CMK (cell line): ENCODE data around the gene VPS13D.

Experiments used
- DNase-seq: peaks from one replicate; pipeline ENCODE4 v3.0.0-alpha.2; 2010; ENCODE audit warnings: low read depth

Gene VPS13D

DNA sequence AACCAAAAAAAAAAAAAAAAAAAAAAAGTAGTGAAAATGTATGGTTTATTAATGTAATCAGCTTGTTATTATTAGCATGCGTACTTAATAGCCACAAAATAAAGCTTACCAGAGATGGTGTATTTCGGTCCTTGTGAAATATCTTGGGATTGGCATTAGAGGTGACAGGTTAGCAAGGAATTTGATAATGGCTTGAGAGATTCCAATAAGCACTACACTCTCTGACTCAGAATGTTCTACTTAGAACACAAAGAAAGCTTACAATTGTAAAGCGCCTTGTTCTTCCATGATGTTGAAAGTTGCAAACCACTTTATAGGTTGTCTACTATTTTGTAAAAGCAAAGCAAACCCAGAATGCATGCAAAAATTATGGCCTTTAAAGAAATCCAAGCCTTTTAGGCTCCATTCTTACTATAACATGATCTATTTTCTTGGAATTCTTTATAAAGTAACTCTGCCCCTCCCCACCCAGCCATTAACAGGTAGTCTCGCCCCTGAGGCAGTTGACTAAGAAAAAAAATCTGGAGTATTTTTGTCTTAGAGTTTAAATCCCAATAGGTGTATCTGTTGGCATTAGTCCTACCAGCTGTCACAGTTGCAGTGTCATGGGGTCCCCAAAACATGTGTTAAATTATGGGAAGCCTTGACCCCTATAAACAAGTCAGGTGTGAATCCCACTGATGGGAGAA is 259.0 kb downstream of the VPS13D start:
- no peak for DNase-seq

DNA sequence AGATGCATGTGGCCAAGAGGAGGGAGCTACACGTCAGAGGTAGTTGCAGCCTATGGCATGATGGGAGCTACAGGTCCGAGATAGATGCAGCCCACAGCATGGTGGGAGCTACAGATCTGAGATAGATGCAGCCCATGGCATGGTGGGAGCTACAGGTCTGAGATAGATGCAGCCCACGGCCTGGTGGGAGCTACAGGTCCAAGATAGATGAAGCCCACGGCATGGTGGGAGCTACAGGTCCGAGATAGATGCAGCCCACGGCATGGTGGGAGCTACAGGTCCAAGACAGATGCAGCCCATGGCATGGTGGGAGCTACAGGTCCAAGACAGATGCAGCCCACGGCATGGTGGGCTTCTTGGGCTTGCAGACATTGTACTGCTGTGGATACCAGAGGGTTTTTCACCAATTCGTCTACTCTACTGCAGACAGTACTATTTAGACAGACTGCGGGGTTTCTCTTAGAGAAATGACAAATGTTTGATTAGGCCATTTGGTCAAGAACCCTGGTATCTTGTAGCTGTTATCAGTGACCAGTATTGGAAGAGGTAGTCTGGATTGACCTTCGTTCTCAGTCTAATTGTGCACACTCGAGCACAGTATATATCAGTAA is 260.8 kb downstream of the VPS13D start:
- DNase-seq, result no peak

DNA sequence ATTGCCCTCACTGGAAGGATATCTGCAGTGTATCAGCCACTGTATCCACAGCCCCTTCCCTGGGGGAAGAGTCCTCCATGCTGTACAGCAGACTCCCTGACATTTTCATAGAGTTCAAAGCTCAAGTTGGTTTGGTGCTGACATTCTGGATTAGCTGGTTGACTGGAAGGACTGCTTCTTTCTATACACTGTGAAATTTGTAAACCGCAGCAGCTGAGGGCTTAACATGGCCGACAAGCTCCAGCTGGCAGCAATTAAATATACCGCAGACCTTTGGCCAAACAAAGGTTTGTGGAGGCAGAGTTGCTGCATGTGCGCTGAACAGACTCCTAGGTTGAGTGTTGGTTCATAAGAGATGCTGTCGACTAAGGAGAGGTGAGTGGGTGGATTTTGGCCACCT is 261.8 kb downstream of the VPS13D start:
- no peak for DNase-seq

DNA sequence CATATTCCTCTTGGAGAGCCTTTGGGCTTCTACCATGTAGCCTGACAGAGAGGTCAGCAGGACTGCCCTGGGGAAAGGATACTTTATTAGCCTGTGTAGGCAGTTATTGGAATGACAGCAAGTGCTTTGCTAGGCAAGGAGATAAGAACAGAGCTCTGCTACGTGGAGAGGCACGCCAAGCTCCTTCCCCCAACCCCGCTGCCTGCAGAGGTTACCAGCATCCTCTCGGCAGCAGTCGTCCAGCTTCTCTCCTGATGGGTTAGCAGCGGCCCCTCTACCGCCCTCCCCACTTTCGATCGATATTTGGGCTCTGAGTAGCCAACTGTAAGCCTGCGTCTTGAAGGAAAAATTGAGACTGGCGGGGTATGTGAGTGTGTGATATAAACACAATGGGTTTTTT is 265.9 kb downstream of the VPS13D start:
- DNase-seq, result no peak

DNA sequence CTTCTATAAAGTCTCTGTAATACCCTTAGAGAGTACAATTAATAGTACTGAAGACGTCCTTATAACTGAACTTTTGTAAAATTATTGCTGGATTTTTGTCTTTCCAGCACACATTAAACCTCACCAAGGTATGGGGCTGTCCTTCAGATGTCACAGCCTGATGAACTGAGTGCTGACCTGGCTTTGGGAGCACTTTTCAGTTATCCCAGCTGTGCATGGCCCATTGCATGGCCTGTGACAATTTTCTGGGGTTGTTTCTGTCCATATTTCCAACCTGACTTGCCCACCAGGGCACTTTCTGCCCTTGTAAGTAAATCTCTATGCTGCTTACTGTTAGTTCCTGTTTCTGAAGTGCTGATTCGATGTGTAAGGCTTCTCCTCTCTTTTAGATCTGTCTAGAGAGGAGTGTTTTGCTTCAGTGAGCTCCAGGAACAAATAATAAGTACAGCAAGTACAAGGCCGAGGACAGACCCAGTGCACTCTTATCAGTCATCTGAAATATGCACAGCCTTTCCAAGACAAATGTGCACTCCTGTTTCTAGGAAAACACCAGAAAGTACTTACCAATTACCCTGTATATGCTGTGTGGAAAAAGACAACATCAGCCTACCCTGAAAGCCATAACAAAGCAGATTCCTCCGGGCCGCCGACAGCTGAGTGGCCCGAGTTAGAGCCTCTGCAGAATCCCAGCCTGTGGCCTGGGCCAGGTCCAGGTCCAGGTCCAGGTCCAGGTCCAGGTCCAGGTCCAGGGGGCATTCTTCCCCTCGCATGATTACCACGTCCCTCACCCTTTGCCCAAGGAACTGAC is 266.5 kb downstream of the VPS13D start:
- no peak for DNase-seq

DNA sequence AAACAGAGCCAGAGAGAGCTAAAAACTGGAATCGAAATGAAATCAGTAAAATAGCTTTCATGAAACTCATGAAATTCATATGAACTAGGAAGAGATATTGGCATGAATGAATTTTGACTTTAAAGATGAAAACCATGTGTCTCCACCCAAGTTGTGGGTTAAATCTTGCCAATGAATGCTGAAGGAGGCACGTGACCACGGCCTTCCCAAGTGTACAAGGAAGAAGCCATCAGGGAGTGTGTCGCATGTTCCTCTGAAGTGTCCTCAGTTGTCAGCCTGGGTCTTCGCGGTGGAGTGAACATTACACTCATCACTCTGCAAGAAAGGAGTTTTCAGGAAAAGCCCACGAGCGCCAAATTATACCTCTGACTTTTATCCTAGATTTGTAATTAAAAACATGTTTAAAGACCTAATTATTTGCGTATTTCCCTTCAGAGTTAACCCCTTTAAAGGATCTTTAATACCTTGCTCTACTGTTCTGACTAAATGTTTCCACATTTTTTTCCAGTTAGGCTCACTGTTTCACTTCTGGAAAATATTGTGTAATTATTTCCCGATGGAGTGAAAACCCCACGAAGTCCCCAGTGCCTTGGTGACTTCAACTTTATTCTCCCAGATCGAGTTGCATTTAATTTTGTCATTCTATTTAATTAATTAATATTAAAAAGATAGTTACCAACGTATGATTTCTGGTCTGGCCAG is 269.9 kb downstream of the VPS13D start:
- DNase-seq, result no peak

DNA sequence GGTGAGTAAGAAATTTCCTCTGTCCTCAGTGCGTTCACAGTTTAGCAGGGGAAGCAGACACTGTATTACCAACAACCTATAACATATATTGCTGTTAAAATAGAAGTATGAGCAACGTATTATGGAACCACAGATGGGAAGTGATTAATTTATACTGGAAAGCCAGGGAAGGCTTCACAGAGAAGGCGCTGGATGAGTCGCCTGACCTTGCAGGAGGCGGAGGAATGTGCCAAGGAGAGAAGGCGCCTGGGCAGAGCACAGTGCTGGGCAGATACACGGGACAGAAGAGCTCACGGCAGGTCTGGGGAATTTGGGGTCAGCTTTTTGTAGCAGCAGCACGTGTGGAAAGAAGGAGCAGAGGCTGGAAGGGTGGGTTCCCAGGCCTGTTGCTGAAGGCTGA is 271.8 kb downstream of the VPS13D start:
- DNase-seq, result no peak

DNA sequence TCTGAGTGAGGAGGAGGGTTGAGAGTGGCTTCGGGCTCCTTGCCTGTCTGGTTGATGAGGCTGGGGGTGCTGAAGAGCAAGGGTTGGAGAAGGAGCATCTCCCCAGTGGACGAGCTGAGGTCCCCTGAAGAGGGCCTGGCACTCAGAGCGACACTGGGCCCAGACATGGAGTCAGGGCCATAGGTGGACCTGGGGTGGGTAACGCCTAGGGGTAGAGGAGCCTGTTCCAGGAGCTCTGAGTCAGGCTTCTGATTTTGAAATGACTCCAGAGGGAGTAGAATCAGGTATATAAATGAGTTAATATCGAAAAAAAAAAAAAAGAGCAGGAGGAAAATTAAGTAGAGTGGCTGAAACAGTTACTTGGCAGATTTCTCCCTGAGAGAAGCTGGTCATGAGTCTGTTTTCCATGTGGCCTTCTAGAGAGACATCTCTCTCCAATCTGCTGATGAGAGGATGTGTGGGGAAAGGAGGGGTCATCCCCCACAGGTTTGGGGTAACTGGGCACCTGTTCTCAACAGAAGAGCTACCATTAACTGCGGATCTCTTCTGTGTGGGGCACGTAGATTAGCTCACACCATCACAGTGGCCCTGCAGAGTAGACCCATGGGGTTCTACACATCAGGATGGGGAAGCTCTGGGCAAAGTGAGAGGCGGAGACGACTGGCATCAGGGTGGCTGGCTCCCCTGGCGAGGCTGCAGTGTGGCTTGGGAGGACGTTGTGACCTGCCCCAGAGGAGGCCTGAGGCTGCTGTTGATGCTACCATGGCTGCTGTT is 272.7 kb downstream of the VPS13D start:
- DNase-seq, result no peak

- no peak for DNase-seq
These were observed 273.9 kb downstream of the VPS13D start for GRCh38 chr1:12503709-12504108.

DNA sequence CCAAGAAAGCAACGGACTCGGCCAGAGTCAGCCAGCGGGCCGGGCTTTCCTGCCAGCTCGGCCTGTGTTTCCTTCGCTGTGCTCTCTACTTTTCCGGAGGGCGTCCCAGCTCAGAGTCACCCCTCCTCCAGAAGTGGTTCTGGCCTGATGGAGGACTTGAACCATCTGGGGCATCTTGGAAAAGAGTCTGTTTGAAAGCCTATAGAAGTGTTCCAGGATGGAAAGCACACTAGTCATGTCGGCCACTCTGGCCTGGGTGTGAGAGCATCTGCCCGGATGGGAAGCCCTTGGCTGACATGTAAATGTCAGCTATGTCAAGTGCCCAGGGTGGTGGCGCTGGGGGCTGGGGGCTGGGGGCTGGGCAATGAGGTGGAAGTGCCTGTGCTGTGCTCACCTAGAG is 274.8 kb downstream of the VPS13D start:
- no peak for DNase-seq

GRCh38 chr1:12505231-12505630 is 275.4 kb downstream of the VPS13D start:
- DNase-seq, result no peak

DNA sequence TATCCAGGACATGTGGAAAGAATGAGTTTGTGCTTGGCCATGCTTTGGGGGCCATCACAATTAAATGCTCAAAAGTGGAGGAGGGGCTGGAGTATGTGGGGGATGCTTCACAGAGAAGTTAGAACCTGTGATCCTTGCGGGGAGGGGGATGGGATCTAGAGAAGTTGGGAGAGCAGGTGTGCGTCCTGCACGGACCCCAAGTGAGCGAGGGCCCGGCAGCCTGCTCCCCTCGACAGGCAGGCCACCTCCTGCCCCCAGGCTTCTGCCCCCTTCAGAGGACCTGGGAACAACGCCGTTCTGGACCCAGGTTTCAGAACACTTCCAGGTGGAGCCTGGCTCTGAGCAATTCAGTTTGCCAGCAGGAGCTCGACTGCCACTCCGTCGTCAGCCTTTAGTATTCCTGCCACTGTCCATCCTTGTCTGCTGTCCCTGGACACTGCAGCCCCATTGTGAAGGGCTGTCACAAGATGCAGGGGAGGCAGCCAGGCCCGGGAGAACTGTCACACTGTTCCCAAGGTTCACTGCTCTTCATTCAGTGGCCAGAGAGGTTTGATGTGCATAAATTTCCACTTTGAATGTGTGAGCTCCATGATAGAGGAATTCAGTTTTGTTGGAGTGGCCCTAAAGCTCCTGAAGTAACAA is 275.9 kb downstream of the VPS13D start:
- DNase-seq, result no peak

DNA sequence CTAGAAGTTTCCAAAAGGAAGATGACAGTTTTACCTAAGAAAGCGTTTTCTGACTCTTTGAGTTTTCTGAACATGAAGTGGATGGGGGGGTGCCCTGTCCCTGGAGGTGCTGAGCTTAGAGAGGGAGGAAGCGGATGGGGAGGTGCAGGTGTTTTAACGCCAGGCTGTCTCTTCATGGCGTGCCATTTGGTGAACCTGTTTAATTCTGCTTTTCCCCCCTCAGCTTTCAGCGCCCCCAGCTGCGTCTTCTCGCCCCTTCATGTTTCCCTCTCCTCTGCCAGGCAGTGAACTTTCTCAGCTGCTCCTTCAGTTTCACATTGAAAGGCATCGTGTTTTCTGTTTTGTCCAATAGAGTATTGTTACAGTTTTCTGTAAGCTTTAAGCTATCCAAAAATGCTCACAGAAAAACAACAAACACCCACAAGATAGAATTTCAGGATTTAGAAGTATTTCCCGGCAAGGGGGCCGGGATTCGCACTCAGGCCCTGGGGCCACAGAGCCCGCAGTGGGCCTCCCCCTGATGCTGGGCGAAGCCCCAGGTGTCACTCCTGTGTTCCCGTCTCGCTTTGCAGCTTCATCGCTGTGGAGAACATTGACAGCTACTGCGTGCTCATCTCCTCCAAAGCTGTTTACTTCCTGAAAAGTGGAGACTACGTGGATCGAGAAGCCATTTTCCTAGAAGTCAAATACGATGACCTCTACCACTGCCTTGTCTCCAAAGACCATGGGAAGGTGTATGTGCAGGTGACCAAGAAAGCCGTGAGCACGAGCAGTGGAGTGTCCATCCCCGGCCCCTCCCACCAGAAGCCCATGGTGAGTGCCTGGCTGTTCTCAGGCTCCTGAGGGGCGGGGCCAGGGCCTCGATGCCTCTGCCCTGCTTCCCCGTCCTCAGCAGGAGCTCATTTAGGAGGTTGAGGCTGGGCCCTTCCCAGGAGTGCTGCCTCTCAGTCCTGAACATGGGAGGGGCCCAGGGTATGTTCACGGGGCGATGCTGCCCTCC is 276.8 kb downstream of the VPS13D start:
- DNase-seq, result no peak

DNA sequence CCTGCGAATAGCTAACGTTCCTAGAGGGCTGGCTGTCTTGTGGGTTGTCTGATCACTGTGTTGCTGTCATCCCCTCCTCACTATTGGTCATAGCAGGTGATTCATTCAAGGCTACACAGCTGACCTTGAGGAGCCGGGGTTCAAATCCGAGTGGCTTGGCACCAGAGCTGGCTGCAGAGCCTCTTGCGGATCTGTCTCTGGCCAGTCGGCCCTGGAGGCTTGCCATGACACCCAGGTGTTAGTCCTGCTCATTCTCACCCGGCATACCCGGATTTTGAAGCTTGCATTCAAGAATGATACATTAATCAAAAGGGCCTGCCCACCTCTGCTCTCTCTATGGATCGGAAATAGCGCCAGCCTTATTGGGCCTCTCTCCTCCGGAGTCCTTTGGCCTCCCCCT is 277.8 kb downstream of the VPS13D start:
- DNase-seq, result no peak

- DNase-seq, result no peak
These were observed 279.0 kb downstream of the VPS13D start for GRCh38 chr1:12508849-12509248.

DNA sequence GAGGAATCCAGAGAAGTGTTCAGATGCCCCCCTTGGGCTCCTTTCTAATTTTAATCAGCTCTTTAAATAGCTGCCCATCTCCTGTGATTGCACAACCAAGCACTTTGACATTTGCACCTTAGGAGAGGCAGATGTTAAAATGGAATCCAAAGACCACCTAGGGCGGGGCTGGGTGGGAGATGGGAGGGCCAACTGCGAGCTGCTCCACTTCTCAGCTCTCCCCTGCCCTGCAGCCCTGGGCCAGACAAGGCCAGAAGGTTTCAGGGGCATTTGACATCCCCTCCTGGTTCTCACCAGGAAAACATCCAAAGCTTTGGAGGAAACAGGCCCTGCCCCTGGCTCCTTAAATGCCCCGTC is 281.3 kb downstream of the VPS13D start:
- DNase-seq, result no peak

DNA sequence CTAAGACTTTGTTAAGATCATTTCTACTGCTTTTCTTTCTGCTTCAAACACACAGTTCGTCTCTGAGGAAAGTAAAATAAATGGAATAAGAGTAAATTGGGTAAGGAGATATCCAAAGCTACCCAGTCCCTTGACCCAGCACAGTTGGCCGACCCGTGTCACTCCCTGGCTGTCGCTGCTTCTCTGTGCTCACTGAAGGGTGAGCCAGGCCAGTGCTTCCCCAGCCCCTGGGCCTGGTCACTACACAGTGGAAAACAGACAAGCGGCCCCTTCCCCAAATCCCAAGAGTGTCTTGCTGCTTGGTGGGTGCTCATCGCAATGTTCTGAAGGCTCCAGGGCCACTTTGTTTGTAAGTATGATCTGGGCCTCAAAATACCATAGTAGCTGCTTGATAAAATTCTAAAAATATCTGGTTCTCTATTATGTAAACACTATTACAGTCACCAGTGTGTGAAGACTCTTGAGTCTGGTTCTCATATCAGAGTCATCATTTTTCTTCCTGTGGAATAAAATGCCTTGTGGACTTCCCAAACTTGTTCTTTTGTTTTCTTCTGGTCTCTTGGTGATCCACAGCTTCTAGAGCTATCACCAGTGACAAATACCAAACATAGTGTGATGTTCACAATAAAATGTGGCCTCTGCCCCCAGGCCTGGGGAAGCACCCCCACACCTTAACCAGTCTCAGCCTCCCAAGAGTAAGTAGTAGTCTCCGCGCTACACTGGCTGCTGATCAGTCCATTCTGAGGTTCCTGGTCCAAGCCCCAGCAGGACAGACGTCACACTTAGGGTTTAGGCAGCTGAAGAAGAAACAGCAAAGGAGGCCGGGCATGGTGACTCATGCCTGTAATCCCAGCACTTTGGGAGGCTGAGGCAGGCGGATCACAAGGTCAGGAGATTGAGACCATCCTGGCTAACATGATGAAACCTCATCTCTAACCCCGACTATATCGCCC is 282.0 kb downstream of the VPS13D start:
- DNase-seq, result no peak

GRCh38 chr1:12513181-12513580 is 283.4 kb downstream of the VPS13D start:
- DNase-seq, result no peak

GRCh38 chr1:12514590-12514989 is 284.8 kb downstream of the VPS13D start:
- DNase-seq, result no peak
